Measurements from ENCODE around the gene SYNGR3. TPM values are rescaled to one million over a fixed set of nuclear protein-coding genes. Genes with fewer than 3 reads are reported as not detected.
A peak's percentile ranks its signal among the peaks of the same experiment; 100 is the strongest.

Gene SYNGR3
- total RNA-seq, 2 donors from 2014 or later, result 7.0 to 11.2 TPM

DNA sequence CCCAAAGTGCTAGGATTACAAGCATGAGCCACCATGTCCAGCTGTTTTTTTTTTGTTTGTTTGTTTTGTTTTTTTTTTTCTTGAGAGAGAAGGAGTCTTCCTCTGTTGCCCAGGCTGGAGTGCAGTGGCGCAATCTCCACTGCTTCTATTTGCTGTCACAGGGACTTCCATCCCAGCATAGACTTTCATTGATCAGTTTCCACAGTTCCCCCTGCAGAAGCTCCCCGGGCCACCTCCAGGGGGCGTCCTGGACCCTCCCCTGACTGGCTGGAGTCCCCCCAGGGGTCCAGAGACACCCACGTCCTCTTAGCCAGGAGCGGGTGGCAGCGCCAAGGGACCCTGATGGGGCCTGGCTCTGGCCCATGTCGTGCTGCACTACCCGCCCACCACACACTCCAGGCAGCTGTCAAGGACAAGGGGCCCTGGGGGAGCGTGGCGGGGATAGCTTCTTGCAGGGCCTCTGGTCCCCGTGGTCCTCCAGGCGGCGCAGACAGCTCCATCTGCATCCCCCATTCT is 26.7 kb downstream of the SYNGR3 start:
- Mint-ChIP-seq H3K27me3 (ENCODE audit: insufficient read depth) (peaks cover 48% of the 10 kb centered on the region), H3K36me3 (ENCODE audit: low read depth) (no peaks in the 10 kb centered on the region), H3K27ac (no peak overlapping the region), H3K9me3 (no peaks in the 10 kb centered on the region), H3K4me1 (no peaks in the 10 kb centered on the region), H3K4me3 (no peak overlapping the region)
- no peak for DNase-seq
- no peak overlapping the region for H3K9ac ChIP-seq (ENCODE audit: extremely low read depth, low read length, poor library complexity, severe bottlenecking)
- TF ChIP-seq, protein P1, sequence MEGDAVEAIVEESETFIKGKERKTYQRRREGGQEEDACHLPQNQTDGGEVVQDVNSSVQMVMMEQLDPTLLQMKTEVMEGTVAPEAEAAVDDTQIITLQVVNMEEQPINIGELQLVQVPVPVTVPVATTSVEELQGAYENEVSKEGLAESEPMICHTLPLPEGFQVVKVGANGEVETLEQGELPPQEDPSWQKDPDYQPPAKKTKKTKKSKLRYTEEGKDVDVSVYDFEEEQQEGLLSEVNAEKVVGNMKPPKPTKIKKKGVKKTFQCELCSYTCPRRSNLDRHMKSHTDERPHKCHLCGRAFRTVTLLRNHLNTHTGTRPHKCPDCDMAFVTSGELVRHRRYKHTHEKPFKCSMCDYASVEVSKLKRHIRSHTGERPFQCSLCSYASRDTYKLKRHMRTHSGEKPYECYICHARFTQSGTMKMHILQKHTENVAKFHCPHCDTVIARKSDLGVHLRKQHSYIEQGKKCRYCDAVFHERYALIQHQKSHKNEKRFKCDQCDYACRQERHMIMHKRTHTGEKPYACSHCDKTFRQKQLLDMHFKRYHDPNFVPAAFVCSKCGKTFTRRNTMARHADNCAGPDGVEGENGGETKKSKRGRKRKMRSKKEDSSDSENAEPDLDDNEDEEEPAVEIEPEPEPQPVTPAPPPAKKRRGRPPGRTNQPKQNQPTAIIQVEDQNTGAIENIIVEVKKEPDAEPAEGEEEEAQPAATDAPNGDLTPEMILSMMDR (conservative IDR thresholded peaks at IDR 0.05), result peak; percentile 74
- 61 to 73% methylated on average over 7 to 13 of the region's 13 CpGs for WGBS, 2 experiments (ENCODE audit: insufficient coverage in 1 of 2, insufficient read length in 1 of 2)
- no peaks in the 10 kb centered on the region for H3K9me3 ChIP-seq (ENCODE audit: control insufficient read depth, low read length)
- H3K36me3 ChIP-seq (ENCODE audit: control insufficient read depth, insufficient read depth, low read length), result no peaks in the 10 kb centered on the region
- no peak overlapping the region for H3K27ac ChIP-seq (ENCODE audit: low read depth, low read length)
- no peaks in the 10 kb centered on the region for H3K4me1 ChIP-seq (ENCODE audit: control insufficient read depth, insufficient read depth, low read length)
- peaks cover 39% of the 10 kb centered on the region for H3K27me3 ChIP-seq (ENCODE audit: control insufficient read depth, insufficient read depth, low read length, poor library complexity, severe bottlenecking)
- no peak overlapping the region for H3K4me3 ChIP-seq (ENCODE audit: low read length)

DNA sequence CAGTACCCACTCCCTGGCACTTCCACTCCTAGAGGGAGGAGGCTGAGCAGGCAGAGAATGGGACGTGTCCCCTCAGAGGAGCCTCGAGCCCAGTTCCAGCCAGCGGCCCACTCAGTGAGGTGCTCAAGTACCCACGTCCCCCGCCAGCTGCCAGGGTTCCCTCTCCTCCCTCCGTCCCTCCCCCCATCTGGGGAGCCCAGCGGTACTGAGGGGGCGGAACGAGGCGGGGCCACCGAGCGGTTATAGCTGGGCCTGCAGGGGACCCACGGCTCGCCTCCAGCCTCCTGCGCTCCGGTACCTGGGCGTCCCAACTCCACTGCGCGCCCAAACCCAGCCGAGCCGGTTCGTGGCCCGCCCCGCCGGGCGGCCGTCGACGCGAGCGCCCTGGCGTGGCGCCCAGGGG is 29.7 kb downstream of the SYNGR3 start, which contains the start of gene NPW:
Gene NPW (plus strand): TSS at position 268 of the 403 bp plus-strand sequence.
- peaks cover 69% of the 10 kb centered on the region for H3K27me3 Mint-ChIP-seq (ENCODE audit: insufficient read depth)
- H3K9ac ChIP-seq (ENCODE audit: extremely low read depth, low read length, poor library complexity, severe bottlenecking), result no peak within 1 kb of the TSS
- H3K4me3 Mint-ChIP-seq, result peak within 1 kb of the TSS; percentile 38
- WGBS, 2 experiments (ENCODE audit: insufficient coverage in 1 of 2, insufficient read length in 1 of 2), result 1 to 15% methylated on average over 15 to 33 of the region's 33 CpGs
- peaks cover 2% of the 10 kb centered on the region for H3K4me1 Mint-ChIP-seq
- no peak within 1 kb of the TSS for H3K27ac Mint-ChIP-seq
- no peak within 1 kb of the TSS for H3K27ac ChIP-seq (ENCODE audit: low read depth, low read length)
- no peaks in the 10 kb centered on the region for H3K4me1 ChIP-seq (ENCODE audit: control insufficient read depth, insufficient read depth, low read length)
- DNase-seq, result peak; percentile 77
- H3K27me3 ChIP-seq (ENCODE audit: control insufficient read depth, insufficient read depth, low read length, poor library complexity, severe bottlenecking), result peaks cover 44% of the 10 kb centered on the region
- no peaks in the 10 kb centered on the region for H3K9me3 ChIP-seq (ENCODE audit: control insufficient read depth, low read length)
- H3K9me3 Mint-ChIP-seq, result no peaks in the 10 kb centered on the region
- TF ChIP-seq, protein P1 (conservative IDR thresholded peaks at IDR 0.05), result peak; percentile 33
- no peaks in the 10 kb centered on the region for H3K36me3 ChIP-seq (ENCODE audit: control insufficient read depth, insufficient read depth, low read length)
- H3K4me3 ChIP-seq (ENCODE audit: low read length), result peak within 1 kb of the TSS; percentile 29
- H3K36me3 Mint-ChIP-seq (ENCODE audit: low read depth), result no peaks in the 10 kb centered on the region

DNA sequence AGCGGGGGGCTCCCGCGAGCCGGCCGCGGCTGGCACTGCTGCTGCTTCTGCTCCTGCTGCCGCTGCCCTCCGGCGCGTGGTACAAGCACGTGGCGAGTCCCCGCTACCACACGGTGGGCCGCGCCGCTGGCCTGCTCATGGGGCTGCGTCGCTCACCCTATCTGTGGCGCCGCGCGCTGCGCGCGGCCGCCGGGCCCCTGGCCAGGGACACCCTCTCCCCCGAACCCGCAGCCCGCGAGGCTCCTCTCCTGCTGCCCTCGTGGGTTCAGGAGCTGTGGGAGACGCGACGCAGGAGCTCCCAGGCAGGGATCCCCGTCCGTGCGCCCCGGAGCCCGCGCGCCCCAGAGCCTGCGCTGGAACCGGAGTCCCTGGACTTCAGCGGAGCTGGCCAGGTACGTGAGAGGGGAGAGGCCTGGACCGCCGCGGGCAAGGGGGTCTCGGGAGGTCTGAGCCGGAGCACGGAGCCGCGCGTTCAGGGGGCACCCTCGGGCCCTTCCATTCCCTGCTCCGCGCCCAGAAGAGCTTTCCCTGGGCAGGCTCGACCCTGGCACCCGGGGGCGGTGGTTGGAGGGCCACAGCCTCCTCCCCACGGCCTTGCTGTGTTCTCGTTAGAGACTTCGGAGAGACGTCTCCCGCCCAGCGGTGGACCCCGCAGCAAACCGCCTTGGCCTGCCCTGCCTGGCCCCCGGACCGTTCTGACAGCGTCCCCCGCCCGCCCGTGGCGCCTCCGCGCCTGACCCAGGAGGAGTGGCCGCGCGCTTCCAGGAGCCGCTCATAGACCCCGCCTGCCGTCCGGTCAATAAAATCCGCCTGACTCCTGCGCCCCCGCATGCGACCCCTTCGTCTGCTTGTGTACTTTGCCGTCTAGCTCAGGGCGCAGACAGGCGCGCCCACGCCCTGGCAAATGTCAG is 30.4 kb downstream of the SYNGR3 start:
- Histone ChIP-seq H3K4me1 (ENCODE audit: control insufficient read depth, insufficient read depth, low read length) (no peaks in the 10 kb centered on the region), H3K4me3 (ENCODE audit: low read length) (peak overlapping the region; percentile 29), H3K36me3 (ENCODE audit: control insufficient read depth, insufficient read depth, low read length) (no peaks in the 10 kb centered on the region), H3K27ac (ENCODE audit: low read depth, low read length) (no peak overlapping the region), H3K27me3 (ENCODE audit: control insufficient read depth, insufficient read depth, low read length, poor library complexity, severe bottlenecking) (peaks cover 44% of the 10 kb centered on the region), H3K9ac (ENCODE audit: extremely low read depth, low read length, poor library complexity, severe bottlenecking) (no peak overlapping the region), H3K9me3 (ENCODE audit: control insufficient read depth, low read length) (no peaks in the 10 kb centered on the region)
- Mint-ChIP-seq H3K36me3 (ENCODE audit: low read depth) (no peaks in the 10 kb centered on the region), H3K9me3 (no peaks in the 10 kb centered on the region), H3K4me1 (peaks cover 2% of the 10 kb centered on the region), H3K27ac (no peak overlapping the region), H3K4me3 (peak overlapping the region; percentile 38), H3K27me3 (ENCODE audit: insufficient read depth) (peaks cover 72% of the 10 kb centered on the region)
- TF ChIP-seq, protein P1 (conservative IDR thresholded peaks at IDR 0.05), result no peak
- WGBS, 2 experiments (ENCODE audit: insufficient coverage in 1 of 2, insufficient read length in 1 of 2), result 3 to 6% methylated on average over 35 to 96 of the region's 96 CpGs
- DNase-seq, result peak; percentile 75
